NCI-H748 (cell line): ENCODE results near the gene APBB1IP.
"Not testable (repeated sequence)": the region's sequence is repeated elsewhere in the genome, so short reads cannot be mapped to it uniquely, and the experiment has no call there.

Experiments used
- DNase-seq: peaks from one replicate; lab custom pipeline; 2025; ENCODE audit not compliant: unreplicated experiment; lab: John Stamatoyannopoulos, UW

APBB1IP gene

DNA sequence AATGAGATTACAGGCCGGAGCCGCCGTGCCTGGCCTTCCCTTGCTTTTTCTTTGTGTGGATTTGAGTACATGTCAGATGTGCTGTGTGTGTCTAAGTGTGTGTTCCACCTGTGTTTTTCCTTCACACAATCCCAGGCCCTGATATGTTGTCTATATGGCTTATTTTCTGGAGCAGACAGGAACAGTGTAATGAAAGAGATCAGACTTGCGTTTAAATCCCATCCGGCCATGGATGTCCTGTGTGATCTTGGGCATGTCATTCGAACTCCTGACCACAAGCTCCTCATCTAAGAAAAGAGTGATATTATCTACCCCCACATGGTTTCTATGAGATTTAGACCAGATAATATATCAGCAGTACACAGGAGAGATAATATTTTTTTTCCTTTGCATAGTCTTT, 37.2 kb downstream of the APBB1IP start:
- DNase-seq = no peak

- no peak for DNase-seq
Measured at GRCh38 chr10:26477501-26477900, 39.4 kb downstream of the APBB1IP start.

DNA sequence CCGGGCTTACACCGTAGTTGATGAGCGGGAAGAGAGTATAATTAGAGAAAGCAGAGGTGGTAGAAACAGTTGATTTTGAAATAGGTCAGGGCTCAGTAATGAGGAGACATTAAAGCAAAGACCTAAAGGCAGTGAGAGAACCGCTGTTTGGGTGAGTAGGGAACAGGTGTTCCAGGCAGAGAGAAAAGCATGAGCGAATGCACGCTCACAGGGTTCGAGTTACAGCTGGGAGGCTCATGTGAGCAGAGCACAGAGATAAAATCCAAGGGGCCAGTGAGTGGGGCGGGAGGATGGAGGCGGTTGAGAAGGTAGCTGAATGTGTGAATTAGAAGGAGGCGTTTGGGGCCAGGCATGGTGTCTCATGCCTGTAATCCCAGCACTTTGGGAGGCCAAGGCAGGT, 39.9 kb downstream of the APBB1IP start:
- DNase-seq = no peak

GRCh38 chr10:26479766-26480492, 41.8 kb downstream of the APBB1IP start:
- no peak for DNase-seq

- DNase-seq = no peak
Measured at GRCh38 chr10:26481315-26481692, 43.2 kb downstream of the APBB1IP start.

- no peak for DNase-seq
Measured at GRCh38 chr10:26481914-26482550, 43.9 kb downstream of the APBB1IP start.

DNA sequence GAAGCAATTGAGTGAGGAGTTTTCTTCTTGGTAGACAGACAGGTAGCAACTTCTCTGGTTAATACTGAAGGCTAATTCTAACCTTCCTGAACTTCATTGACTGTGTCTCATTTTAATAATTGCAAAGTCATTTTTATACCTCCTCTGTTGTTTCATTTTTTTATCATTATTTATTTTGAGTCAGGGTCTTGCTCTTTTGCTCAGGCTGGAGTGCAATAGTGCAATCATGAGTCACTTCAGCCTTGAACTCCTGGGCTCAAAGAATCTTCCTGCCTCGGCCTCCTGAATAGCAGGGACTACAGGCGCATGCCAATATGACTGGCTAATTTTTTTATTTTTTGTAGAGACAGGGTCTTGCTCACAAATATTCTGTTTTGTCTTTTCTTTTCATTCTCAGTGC, 45.4 kb downstream of the APBB1IP start:
- DNase-seq = no peak

- no peak for DNase-seq
Measured at GRCh38 chr10:26485150-26485941, 47.2 kb downstream of the APBB1IP start.

GRCh38 chr10:26486304-26486703, 48.2 kb downstream of the APBB1IP start:
- no peak for DNase-seq

DNA sequence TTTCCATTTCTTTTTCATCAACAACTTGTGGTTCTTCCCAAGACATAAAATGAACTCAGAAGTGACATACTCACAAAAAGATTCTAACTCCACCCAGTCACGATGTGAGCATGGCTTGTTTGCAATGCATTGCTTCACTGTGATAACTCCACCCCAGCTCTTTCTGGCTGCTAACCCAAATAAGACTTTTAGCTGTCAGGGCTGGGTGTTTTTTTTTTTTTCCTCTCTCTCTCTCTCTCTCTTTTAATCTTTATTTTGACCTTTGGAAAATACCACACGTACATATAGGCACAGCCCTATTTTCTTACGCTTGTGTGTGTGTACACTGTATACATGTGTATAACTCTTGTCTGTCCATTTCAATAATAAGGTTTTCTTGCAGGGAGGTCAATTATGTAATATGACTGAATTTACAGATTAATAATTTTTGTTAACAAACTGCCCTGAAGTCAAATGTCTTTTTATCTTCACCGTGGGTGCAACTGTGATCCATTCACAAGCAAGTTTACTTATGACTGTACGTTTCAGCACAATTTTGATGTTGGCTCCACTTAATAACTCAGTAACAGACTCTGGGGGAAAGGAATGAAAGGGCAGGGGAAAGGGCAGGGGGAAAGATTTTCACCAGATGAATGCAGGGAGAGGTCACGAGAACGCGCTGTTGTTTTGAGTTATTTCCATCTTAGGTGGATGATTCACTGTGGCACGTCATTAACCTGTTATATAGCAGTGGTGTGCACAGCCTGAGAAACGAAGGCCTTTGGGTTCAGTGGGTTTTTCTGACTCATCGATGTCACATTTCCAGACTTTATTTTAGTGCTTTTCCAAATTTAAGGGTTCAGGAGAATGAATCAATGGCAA, 49.1 kb downstream of the APBB1IP start:
- DNase-seq = no peak

GRCh38 chr10:26488344-26488743, 50.2 kb downstream of the APBB1IP start:
- DNase-seq = no peak

- no peak for DNase-seq
Measured at GRCh38 chr10:26489081-26489480, 50.9 kb downstream of the APBB1IP start.

- not testable (repeated sequence) for DNase-seq
Measured at GRCh38 chr10:26490367-26490766, 52.2 kb downstream of the APBB1IP start.

DNA sequence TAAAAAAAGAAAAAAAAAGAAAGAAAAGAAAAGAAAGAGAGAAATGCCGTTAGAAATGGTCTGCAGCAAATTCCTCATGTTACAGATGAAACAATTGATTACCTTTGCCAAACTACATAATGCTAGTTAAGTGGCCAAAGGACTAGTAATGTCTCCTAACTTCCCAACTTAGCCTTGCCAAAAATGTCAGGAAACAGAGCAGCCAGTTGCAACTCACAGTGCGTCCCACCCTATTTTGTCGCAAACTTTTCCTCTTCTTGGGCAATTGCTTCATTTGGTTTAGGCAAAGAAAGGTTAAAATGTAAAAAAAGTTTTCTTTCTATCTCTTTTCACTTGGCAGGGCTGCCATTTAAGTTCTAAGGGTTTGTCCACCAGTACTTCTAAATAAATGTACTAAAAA, 53.1 kb downstream of the APBB1IP start:
- DNase-seq = no peak

DNA sequence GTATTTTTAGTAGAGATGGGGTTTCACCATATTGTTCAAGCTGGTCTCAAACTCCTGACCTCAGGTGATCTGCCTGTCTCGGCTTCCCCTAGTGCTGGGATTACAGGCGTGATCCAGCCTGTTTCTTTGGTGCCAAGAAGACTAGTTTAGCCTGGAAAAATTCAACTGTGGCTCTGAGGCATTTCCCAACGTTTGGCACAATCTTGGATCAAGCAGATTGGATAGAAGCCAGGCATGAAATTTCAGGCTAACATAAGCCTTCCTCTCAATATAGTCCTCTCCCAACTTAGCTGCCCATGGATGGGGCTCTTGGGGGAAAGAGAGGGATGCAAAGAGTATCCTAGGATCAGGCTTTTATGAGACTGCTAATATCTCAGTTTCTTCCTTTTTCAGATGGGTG, 53.8 kb downstream of the APBB1IP start:
- DNase-seq = no peak

GRCh38 chr10:26492725-26493124, 54.6 kb downstream of the APBB1IP start:
- DNase-seq = not testable (repeated sequence)

DNA sequence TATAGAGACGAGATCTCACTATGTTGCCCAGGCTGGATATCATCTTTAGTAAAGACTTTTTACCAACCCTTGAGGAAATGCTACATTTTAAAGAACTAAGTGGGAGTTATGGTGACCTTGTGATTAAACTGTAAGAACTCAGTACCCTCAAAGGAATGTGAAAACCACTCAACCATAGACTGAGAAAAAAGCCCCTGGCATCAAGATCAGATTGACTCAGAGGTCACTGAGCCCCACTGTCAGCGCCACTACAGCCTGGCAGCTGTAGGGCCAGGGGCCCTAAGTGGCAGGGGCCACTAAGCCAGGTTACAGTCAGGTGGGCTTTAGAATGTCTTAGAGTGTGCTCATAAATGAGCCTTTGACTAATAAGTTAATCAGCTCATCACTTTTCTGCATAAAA, 55.9 kb downstream of the APBB1IP start:
- no peak for DNase-seq

DNA sequence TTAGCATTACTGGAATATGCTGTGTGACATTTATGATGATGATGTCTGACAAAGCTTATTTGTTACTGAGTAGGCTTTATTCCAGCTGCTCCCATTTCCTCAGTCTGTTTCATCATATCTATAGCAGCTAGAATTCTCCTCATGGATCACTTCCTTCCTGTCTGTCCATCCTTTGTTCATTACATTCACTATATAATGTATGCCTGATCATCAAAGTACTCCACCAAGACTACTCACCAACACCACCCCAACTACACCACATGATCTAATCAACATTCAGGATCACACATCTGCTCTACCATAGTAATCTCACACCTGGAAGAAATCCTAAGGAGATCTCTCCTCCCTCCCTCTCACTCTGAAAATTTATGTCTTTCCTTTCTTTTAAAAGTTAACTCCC, 61.3 kb downstream of the APBB1IP start:
- no peak for DNase-seq

GRCh38 chr10:26502986-26503385, 64.8 kb downstream of the APBB1IP start:
- no peak for DNase-seq

- DNase-seq = no peak
Measured at GRCh38 chr10:26503911-26504310, 65.8 kb downstream of the APBB1IP start.

DNA sequence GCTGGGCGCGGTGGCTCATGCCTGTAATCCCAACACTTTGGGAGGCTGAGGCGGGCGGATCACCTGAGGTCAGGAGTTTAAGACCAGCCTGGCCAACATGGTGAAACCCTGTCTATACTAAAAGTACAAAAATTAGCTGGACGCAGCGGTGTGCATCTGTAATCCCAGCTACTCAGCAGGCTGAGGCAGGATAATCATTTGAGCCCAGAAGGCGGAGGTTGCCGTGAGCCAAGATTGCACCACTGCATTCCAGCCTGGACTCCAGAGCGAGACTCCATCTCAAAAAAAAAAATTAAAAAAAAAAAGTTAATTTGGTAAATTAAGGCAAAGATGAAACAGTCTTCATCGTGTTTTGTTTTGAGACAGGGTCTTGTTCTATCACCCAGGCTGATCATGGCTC, 66.3 kb downstream of the APBB1IP start:
- not testable (repeated sequence) for DNase-seq
